B cell (primary cell): Measurements from ENCODE around the gene SLC35B2. TPM values are rescaled to one million over a fixed set of nuclear protein-coding genes. Genes with fewer than 3 reads are reported as not detected.

Experiments used
- ATAC-seq: fragments of 200-7000 bp; cut with Tn5 transposase; one replicate; pipeline ENCODE4 v1.10.0; 2021; ENCODE audit warnings: low read depth, mild to moderate bottlenecking, moderate number of reproducible peaks, moderate library complexity
- CTCF ChIA-PET: fragments of 350-600 bp; sonication (Branson Sonifier 250); formaldehyde crosslinking; loops from one replicate; lab custom pipeline; 2021; ENCODE audit warnings: antibody characterized with exemption, inconsistent platforms; lab: Charles Lee
- POLR2A ChIA-PET: fragments of 350-600 bp; sonication (Branson Sonifier 250); formaldehyde crosslinking; loops from one replicate; lab custom pipeline; 2021; ENCODE audit warnings: antibody characterized with exemption; lab: Charles Lee
- DNase-seq: peaks from one replicate; pipeline ENCODE4 v3.0.0; 2013
- H2AFZ ChIP-seq: 2 replicates; pipeline ENCODE4 v1.6.1; 2012; ENCODE audit warnings: mild to moderate bottlenecking, low read depth, low read length; ENCODE audit not compliant: insufficient read depth, poor library complexity, severe bottlenecking
- H3K27ac ChIP-seq, 2 donors: 1 replicate in 1 of 2; 2 replicates in 1 of 2; pipeline ENCODE4 v1.5.1; 2012 to 2013; ENCODE audit warnings: low read length in 2 of 2, mild to moderate bottlenecking in 2 of 2, moderate library complexity in 1 of 2
- H3K27me3 ChIP-seq, 4 experiments: fragments of 200-600 bp in 1 of 4; sonication (generic) in 1 of 4; replicated peaks in 1 of 4; 1 replicate in 2 of 4; 2 replicates in 2 of 4; pipeline versions ENCODE4 v1.6.1 to v1.7.0; 2013 to 2016; ENCODE audit warnings: low read length in 3 of 4, mild to moderate bottlenecking in 2 of 4, mixed read lengths in 1 of 4, moderate library complexity in 1 of 4; ENCODE audit not compliant: insufficient read depth in 4 of 4, control insufficient read depth in 3 of 4; ENCODE audit errors: control extremely low read depth in 1 of 4
- H3K36me3 ChIP-seq, 2 experiments: replicated peaks in 1 of 2; 1 replicate in 1 of 2; 2 replicates in 1 of 2; pipeline versions ENCODE4 v1.6.1 to v1.7.1; 2013; ENCODE audit warnings: low read length in 1 of 2; ENCODE audit not compliant: insufficient read depth in 2 of 2, control insufficient read depth in 1 of 2; ENCODE audit errors: control extremely low read depth in 1 of 2, extremely low read depth in 1 of 2
- H3K4me1 ChIP-seq, 2 donors: fragments of 200-600 bp in 1 of 2; sonication (generic) in 1 of 2; 1 replicate in 1 of 2; 2 replicates in 1 of 2; pipeline versions ENCODE4 v1.5.1 to v1.6.1; 2013 to 2017; ENCODE audit warnings: low read length in 2 of 2; ENCODE audit not compliant: control insufficient read depth in 2 of 2, insufficient read depth in 2 of 2
- H3K4me2 ChIP-seq: replicated peaks from 2 replicates; pipeline ENCODE3; 2012; ENCODE audit warnings: mild to moderate bottlenecking, low read depth, low read length; ENCODE audit not compliant: poor library complexity, severe bottlenecking
- H3K4me3 ChIP-seq, 5 experiments: fragments of 200-600 bp in 1 of 5; sonication (generic) in 1 of 5; 1 replicate in 3 of 5; 2 replicates in 2 of 5; pipeline versions ENCODE4 v1.5.1 to v1.7.0; 2011 to 2016; ENCODE audit warnings: low read length in 4 of 5, mild to moderate bottlenecking in 4 of 5, low read depth in 2 of 5, control low read depth in 1 of 5, moderate library complexity in 1 of 5; ENCODE audit not compliant: insufficient read depth in 1 of 5; ENCODE audit errors: control extremely low read depth in 1 of 5, extremely low read depth in 1 of 5
- H3K79me2 ChIP-seq: fragments of 200-600 bp; sonication (generic); one replicate; pipeline ENCODE4 v1.6.0; 2016; ENCODE audit warnings: low read length; ENCODE audit not compliant: control insufficient read depth, insufficient read depth
- H3K9ac ChIP-seq: fragments of 200-600 bp; sonication (generic); 2 replicates; pipeline ENCODE4 v1.6.1; 2017; ENCODE audit warnings: mild to moderate bottlenecking, low read length, moderate library complexity
- H3K9me3 ChIP-seq, 3 donors: one replicate each; pipeline versions ENCODE4 v1.6.1 to v1.7.1; 2013; ENCODE audit warnings: low read length in 2 of 3; ENCODE audit not compliant: control insufficient read depth in 2 of 3, insufficient read depth in 1 of 3; ENCODE audit errors: control extremely low read depth in 1 of 3
- H4K20me1 ChIP-seq: 2 replicates; pipeline ENCODE4 v1.6.0; 2012; ENCODE audit warnings: mild to moderate bottlenecking, low read length; ENCODE audit not compliant: insufficient read depth, control insufficient read depth, poor library complexity, severe bottlenecking
- H3K27ac Mint-ChIP-seq: one replicate; pipeline ENCODE4 v1.8.0; 2021; ENCODE audit warnings: mixed read lengths
- H3K27me3 Mint-ChIP-seq: one replicate; pipeline ENCODE4 v1.8.0; 2021; ENCODE audit warnings: mixed read lengths
- H3K4me1 Mint-ChIP-seq: one replicate; pipeline ENCODE4 v1.8.0; 2021; ENCODE audit warnings: mixed read lengths
- H3K4me3 Mint-ChIP-seq: one replicate; pipeline ENCODE4 v1.8.0; 2021; ENCODE audit warnings: mixed read lengths
- H3K9me3 Mint-ChIP-seq: one replicate; pipeline ENCODE4 v1.8.0; 2022; ENCODE audit warnings: mixed read lengths; ENCODE audit not compliant: insufficient read depth
- CTCF ChIP-seq: fragments of 200-600 bp; IDR thresholded peaks from one replicate; pipeline ENCODE4 v1.8.0; 2022; ENCODE audit warnings: antibody characterized with exemption, mild to moderate bottlenecking
- WGBS: methylation state at CpG from one replicate; pipeline ENCODE4 v1.1.5; 2013; ENCODE audit warnings: missing lambda C conversion rate; ENCODE audit not compliant: insufficient coverage; 5-methylcytosine and 5-hydroxymethylcytosine counted together
- intact Hi-C: fragments of 100-400 bp; cut with micrococcal nuclease; formaldehyde crosslinking; loops from one replicate; pipeline ENCODE4 v1.10.0; 2022
- polyA plus RNA-seq: library from polyadenylated mRNA; depleted of rRNA; stranded (reverse); fragments of >200 nt; gene quantifications from 2 replicates; pipeline ENCODE4 v1.2.3, GENCODE V29; 2012
- total RNA-seq, 2 donors: library from RNA; stranded (reverse); fragments of 120-200 nt in 1 of 2; gene quantifications; 1 replicate in 1 of 2; 2 replicates in 1 of 2; pipeline versions ENCODE4 v1.2.3 to v1.2.4, GENCODE V29; 2013 to 2022

The SLC35B2 gene
- total and polyA plus RNA-seq, 2 donors (not counting 1 experiment from before 2014, with no cell fraction given): 30.0 to 35.2 TPM

- Mint-ChIP-seq H3K4me1 (peaks cover 74% of the 10 kb centered on the region), H3K27ac (peak overlapping the region; percentile 100), H3K9me3 (no peaks in the 10 kb centered on the region), H3K27me3 (no peaks in the 10 kb centered on the region), H3K4me3 (peak overlapping the region; percentile 100)
- peak overlapping the region; percentile 96 to 98 for H3K27ac ChIP-seq
- peaks cover 27% of the 10 kb centered on the region for H4K20me1 ChIP-seq
- no peaks in the 10 kb centered on the region for H3K9me3 ChIP-seq
- 3% methylated on average over 6 of the region's 9 CpGs for WGBS
- peak overlapping the region; percentile 93 for H3K9ac ChIP-seq
- H3K27me3 ChIP-seq: peaks cover 0 to under 1% (median 0%) of the 10 kb centered on the region in 4 experiments
- DNase-seq: peak; percentile 88
- intact Hi-C loops: loop anchor here (1.0 to 5.0 kb wide), 3 partner anchors 17 to 1091 kb away; partner anchors contain the start of genes MRPL14, SRF and TMEM63B
- H3K4me1 ChIP-seq: peaks cover 57 to 72% of the 10 kb centered on the region in 2 donors
- H3K4me2 ChIP-seq: peak overlapping the region; percentile 95
- POLR2A ChIA-PET: interaction anchor here (0.9 to 7.9 kb wide), 6 partner anchors 9 to 87 kb away, joined by 3 to 105 read pairs (median 8); partner anchors contain the start of gene HSP90AB1
- ATAC-seq: peak; percentile 6
- no peak for TF ChIP-seq CTCF
- CTCF ChIA-PET: interaction anchor here (0.9 to 2.8 kb wide), 13 partner anchors 8 to 112 kb away, joined by 3 to 20 read pairs (median 7); partner anchors contain the start of genes HSP90AB1 and SLC29A1
- peak overlapping the region; percentile 94 to 99 (median 98) for H3K4me3 ChIP-seq
- H3K79me2 ChIP-seq: peaks cover 53% of the 10 kb centered on the region
- H3K36me3 ChIP-seq: peaks cover 4 to 45% of the 10 kb centered on the region in 2 experiments
- no peak overlapping the region for H2AFZ ChIP-seq
Observed at GRCh38 chr6:44263354-44264100, 6.2 kb upstream of the SLC35B2 start.
